Activated naive CD4-positive, alpha-beta T cell treated with anti-CD3 and anti-CD28 coated beads for 36 hours (primary cell): Measurements from ENCODE around the gene PTRH1. TPM values are rescaled to one million over a fixed set of nuclear protein-coding genes. Genes with fewer than 3 reads are reported as not detected.

ENCODE experiments used
- CTCF ChIA-PET: fragments of 350-600 bp; sonication (Branson Sonifier 250); formaldehyde crosslinking; loops from one replicate; lab custom pipeline; 2021; ENCODE audit warnings: antibody characterized with exemption; lab: Charles Lee
- DNase-seq: peaks from one replicate; pipeline ENCODE4 v3.0.0-alpha.2; 2020
- H3K27ac Mint-ChIP-seq: one replicate; pipeline ENCODE4 v1.8.0; 2021; ENCODE audit warnings: mild to moderate bottlenecking, mixed read lengths
- H3K27me3 Mint-ChIP-seq: one replicate; pipeline ENCODE4 v1.8.0; 2021; ENCODE audit warnings: low read depth, mixed read lengths
- H3K36me3 Mint-ChIP-seq: one replicate; pipeline ENCODE4 v1.8.0; 2021; ENCODE audit warnings: low read depth, mixed read lengths
- H3K4me1 Mint-ChIP-seq: one replicate; pipeline ENCODE4 v1.8.0; 2021; ENCODE audit warnings: low read depth, mixed read lengths
- H3K4me3 Mint-ChIP-seq: one replicate; pipeline ENCODE4 v1.8.0; 2021; ENCODE audit warnings: mild to moderate bottlenecking, moderate library complexity, mixed read lengths
- H3K9me3 Mint-ChIP-seq: one replicate; pipeline ENCODE4 v1.8.0; 2021; ENCODE audit warnings: mixed read lengths
- intact Hi-C: fragments of 100-400 bp; cut with micrococcal nuclease; formaldehyde crosslinking; loops from one replicate; pipeline ENCODE4 v1.15.1; 2023
- total RNA-seq, 2 experiments: library from RNA; stranded (reverse); gene quantifications; one replicate each; pipeline ENCODE4 v1.2.3, GENCODE V29; 2021

The PTRH1 gene
- total RNA-seq, 2 experiments from 2014 or later: 23.3 to 24.1 TPM

GRCh38 chr9:127735530-127736185, 20.2 kb upstream of the PTRH1 start:
- no peaks in the 10 kb centered on the region for H3K27me3 Mint-ChIP-seq
- DNase-seq: no peak
- peaks cover 3% of the 10 kb centered on the region for H3K36me3 Mint-ChIP-seq
- H3K27ac Mint-ChIP-seq: peak overlapping the region; percentile 86
- H3K4me3 Mint-ChIP-seq: peak overlapping the region; percentile 78
- H3K4me1 Mint-ChIP-seq: peaks cover 13% of the 10 kb centered on the region
- H3K9me3 Mint-ChIP-seq: no peaks in the 10 kb centered on the region
- intact Hi-C loops: loop anchor here (1.0 kb wide), 8 partner anchors 20 to 186 kb away; partner anchors contain the start of genes FPGS, PTRH1 and STXBP1
- CTCF ChIA-PET: interaction anchor here (0.8 to 3.7 kb wide), 33 partner anchors 9 to 238 kb away, joined by 3 to 52 read pairs (median 5); partner anchors contain the start of genes AK1, CDK9, PTRH1 and TTC16

DNA sequence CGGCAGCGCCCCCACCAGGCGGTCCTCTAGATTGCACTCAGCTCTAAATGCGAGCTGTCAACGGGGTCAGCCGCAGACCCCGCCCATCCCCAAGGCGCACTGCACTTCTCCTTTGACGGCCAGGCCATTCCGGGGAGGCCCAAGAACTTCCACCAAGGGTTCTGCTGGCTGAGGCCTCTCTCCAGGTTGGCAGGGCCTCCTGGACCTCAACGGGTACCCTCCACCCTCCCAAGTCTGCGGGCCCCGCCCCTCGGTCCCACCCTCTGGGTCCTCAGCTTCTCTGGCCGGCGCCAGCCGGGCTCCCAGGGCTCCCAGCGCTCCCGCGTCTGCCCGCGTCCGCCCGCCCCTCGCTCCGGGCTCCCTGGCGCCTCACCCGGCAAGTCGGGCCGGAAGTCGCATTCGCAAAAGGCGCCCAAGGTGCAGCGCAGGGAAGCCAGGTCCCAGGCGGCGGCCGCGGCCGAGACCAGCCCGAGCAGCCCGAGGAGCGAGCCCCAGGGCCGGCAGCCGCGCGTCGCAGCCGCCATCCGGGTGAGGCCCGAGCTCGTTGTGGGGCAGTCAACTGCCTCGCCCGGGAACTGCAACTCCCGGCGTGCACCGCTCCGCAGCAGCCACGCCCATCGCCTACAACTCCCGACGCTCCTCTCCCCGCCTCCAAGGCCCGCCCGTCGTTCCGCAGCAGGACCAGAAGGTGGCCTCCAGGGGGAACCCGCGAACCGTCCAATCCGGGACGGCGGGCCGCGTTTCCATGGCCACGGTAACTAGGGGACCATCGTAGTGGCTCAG, 19.5 kb upstream of the PTRH1 start, which contains the start of gene TOR2A:
Gene TOR2A, minus strand, starts transcription at position 548 of the 783 bp plus-strand sequence. Its CDS starts 24 bp downstream, at position 524.
- intact Hi-C loops: loop anchor here (1.0 kb wide), 10 partner anchors 20 to 231 kb away; partner anchors contain the start of genes FPGS, PTRH1 and STXBP1
- peak; percentile 98 for DNase-seq
- peaks cover 13% of the 10 kb centered on the region for H3K4me1 Mint-ChIP-seq
- H3K27me3 Mint-ChIP-seq: no peaks in the 10 kb centered on the region
- CTCF ChIA-PET: interaction anchor here (0.6 to 3.7 kb wide), 62 partner anchors 10 to 304 kb away, joined by 3 to 52 read pairs (median 4); partner anchors contain the start of genes AK1, CDK9, PTRH1 and ST6GALNAC4
- no peaks in the 10 kb centered on the region for H3K9me3 Mint-ChIP-seq
- peak within 1 kb of the TSS; percentile 78 for H3K4me3 Mint-ChIP-seq
- peak within 1 kb of the TSS; percentile 86 for H3K27ac Mint-ChIP-seq
- H3K36me3 Mint-ChIP-seq: peaks cover 3% of the 10 kb centered on the region

GRCh38 chr9:127734247-127734746, 18.8 kb upstream of the PTRH1 start:
- Mint-ChIP-seq H3K9me3 (no peaks in the 10 kb centered on the region), H3K4me3 (peak overlapping the region; percentile 78), H3K27me3 (no peaks in the 10 kb centered on the region), H3K4me1 (peaks cover 13% of the 10 kb centered on the region), H3K36me3 (peaks cover 2% of the 10 kb centered on the region), H3K27ac (peak overlapping the region; percentile 77)
- CTCF ChIA-PET: interaction anchor here (0.6 to 3.7 kb wide), 55 partner anchors 9 to 305 kb away, joined by 3 to 52 read pairs (median 4); partner anchors contain the start of genes AK1, CDK9, PTRH1 and STXBP1
- intact Hi-C loops: loop anchor here (1.0 kb wide), 2 partner anchors 144 to 230 kb away; no protein-coding TSS in a partner anchor
- no peak for DNase-seq

DNA sequence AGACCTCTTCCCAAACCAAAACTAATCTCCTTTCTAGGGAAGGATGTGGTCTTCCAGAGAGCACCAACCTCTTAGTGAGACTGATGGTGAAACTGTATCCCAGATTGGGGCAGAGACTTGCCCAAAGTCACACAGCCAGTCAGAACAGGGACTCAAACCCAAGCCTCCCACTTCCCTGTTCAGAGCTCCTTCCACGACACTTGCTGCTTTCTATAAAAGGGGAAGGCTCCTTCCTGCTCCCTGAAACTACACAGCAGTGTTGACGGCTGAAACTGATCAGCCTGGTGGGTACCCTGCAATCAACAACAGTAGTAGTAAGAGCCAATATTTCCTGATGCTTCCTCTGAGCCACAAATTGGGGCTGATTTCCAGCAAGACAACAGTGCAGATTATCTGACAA, 18.2 kb upstream of the PTRH1 start:
- no peaks in the 10 kb centered on the region for H3K36me3 Mint-ChIP-seq
- intact Hi-C loops: loop anchor here (1.0 kb wide), 2 partner anchors 143 to 229 kb away; no protein-coding TSS in a partner anchor
- no peak for DNase-seq
- no peaks in the 10 kb centered on the region for H3K9me3 Mint-ChIP-seq
- H3K27me3 Mint-ChIP-seq: no peaks in the 10 kb centered on the region
- peaks cover 13% of the 10 kb centered on the region for H3K4me1 Mint-ChIP-seq
- H3K4me3 Mint-ChIP-seq: peak overlapping the region; percentile 78
- CTCF ChIA-PET: interaction anchor here (0.7 to 2.7 kb wide), 6 partner anchors 9 to 254 kb away, joined by 3 to 48 read pairs (median 6); no protein-coding TSS in a partner anchor
- no peak overlapping the region for H3K27ac Mint-ChIP-seq

DNA sequence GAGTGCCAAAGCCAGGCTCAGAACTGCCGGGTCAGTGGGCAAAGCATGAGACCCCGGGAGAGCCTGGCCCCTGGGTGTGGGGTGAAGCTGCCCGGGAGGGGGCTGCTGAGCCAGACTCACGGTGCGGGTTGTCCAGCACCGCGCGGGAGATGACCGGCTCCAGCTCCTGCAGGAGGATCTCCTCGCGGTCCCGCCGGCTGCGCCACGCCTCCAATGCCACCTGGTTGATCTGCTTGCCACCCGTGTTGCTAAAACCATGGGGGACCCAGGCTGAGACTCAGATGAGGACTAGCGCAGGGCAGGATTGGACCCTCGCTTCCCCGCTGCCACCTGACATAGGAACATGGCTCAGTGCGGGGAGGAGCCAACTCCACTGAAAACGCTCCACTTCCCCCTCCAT, 17.0 kb upstream of the PTRH1 start:
- Mint-ChIP-seq H3K4me1 (peaks cover 13% of the 10 kb centered on the region), H3K4me3 (no peak overlapping the region), H3K36me3 (no peaks in the 10 kb centered on the region), H3K27me3 (no peaks in the 10 kb centered on the region), H3K9me3 (no peaks in the 10 kb centered on the region), H3K27ac (no peak overlapping the region)
- CTCF ChIA-PET: interaction anchor here (1.6 kb wide), 1 partner anchor 137 kb away, joined by 4 read pairs; no protein-coding TSS in a partner anchor
- intact Hi-C loops: no loop called here
- no peak for DNase-seq

GRCh38 chr9:127731938-127732337, 16.5 kb upstream of the PTRH1 start:
- no peaks in the 10 kb centered on the region for H3K36me3 Mint-ChIP-seq
- H3K27ac Mint-ChIP-seq: no peak overlapping the region
- intact Hi-C loops: no loop called here
- H3K4me1 Mint-ChIP-seq: peaks cover 11% of the 10 kb centered on the region
- H3K4me3 Mint-ChIP-seq: no peak overlapping the region
- CTCF ChIA-PET: interaction anchor here (1.6 kb wide), 1 partner anchor 138 kb away, joined by 4 read pairs; no protein-coding TSS in a partner anchor
- DNase-seq: no peak
- no peaks in the 10 kb centered on the region for H3K27me3 Mint-ChIP-seq
- H3K9me3 Mint-ChIP-seq: no peaks in the 10 kb centered on the region

GRCh38 chr9:127730799-127731410, 15.4 kb upstream of the PTRH1 start:
- H3K9me3 Mint-ChIP-seq: no peaks in the 10 kb centered on the region
- CTCF ChIA-PET: interaction anchor here (0.6 to 1.6 kb wide), 4 partner anchors 139 to 190 kb away, joined by 3 to 4 read pairs (median 4); no protein-coding TSS in a partner anchor
- H3K27ac Mint-ChIP-seq: no peak overlapping the region
- DNase-seq: no peak
- H3K4me3 Mint-ChIP-seq: no peak overlapping the region
- no peaks in the 10 kb centered on the region for H3K27me3 Mint-ChIP-seq
- H3K4me1 Mint-ChIP-seq: peaks cover 11% of the 10 kb centered on the region
- intact Hi-C loops: no loop called here
- H3K36me3 Mint-ChIP-seq: no peaks in the 10 kb centered on the region

DNA sequence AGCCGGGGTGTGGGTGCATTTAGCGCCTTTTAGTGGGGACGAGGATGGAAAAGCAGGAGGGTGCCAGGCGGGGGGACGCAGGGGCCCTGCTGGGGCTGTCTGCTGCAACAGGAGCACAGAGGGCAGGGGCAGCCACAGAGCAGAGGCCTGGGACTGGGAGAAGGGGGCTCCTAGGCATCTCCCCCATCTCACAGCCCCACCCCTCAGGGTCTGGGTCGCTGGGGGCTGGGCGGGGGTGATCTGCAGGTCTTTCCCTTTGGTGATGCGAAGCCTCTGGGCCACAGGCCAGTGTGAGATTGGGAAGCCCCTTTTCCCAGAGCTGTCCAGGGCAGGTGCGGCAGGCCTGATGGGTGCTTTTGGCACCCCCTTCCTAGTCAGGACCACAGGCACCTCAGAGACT, 14.8 kb upstream of the PTRH1 start:
- CTCF ChIA-PET: interaction anchor here (0.6 kb wide), 2 partner anchors 143 to 155 kb away, joined by 3 to 4 read pairs; no protein-coding TSS in a partner anchor
- H3K27ac Mint-ChIP-seq: no peak overlapping the region
- intact Hi-C loops: no loop called here

DNA sequence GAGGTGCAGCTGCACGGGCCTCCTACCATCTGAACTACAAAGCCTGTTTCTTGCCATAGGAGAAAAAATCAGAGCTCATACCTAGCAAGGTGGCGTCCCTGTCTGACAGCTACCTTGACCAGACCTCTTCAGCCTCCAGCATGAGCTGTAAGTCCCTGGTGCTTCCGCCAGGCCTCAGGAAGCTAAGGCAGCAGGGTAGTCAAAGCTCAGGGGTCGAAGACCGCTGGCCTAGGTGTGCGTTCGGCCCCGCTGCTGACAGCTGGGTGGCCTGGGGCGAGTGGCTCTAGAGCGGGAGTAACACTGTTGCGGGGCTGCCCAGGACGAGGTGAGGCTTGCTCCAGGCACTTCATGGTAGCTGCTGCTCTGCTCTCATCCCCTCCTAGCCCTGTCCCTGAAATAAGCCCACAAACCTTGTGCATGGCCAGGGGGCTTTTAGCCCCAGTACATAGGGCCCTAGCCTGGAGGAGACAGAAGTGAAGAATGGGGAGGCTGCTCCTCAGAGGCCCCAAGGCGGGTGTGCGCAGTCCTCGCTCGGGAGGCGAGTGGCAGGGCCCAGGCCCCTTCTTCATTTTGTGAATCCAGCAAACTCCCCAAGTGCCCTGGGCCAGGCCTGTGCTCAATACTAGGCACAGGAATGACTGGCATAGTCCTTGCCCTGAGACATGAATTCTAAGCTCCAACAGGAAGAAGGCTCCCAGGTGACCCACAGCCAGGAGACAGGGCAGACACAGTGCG, 14.2 kb upstream of the PTRH1 start:
- peaks cover 8% of the 10 kb centered on the region for H3K4me1 Mint-ChIP-seq
- intact Hi-C loops: no loop called here
- H3K27me3 Mint-ChIP-seq: no peaks in the 10 kb centered on the region
- CTCF ChIA-PET: interaction anchor here (0.9 to 1.3 kb wide), 3 partner anchors 119 to 226 kb away, joined by 3 to 4 read pairs (median 3); no protein-coding TSS in a partner anchor
- H3K36me3 Mint-ChIP-seq: no peaks in the 10 kb centered on the region
- no peaks in the 10 kb centered on the region for H3K9me3 Mint-ChIP-seq
- no peak overlapping the region for H3K4me3 Mint-ChIP-seq
- no peak overlapping the region for H3K27ac Mint-ChIP-seq
- no peak for DNase-seq

More for the DNA sequence above, 14.8 kb upstream of the PTRH1 start:
- Mint-ChIP-seq H3K4me3 (no peak overlapping the region), H3K4me1 (peaks cover 9% of the 10 kb centered on the region), H3K27me3 (no peaks in the 10 kb centered on the region), H3K9me3 (no peaks in the 10 kb centered on the region), H3K36me3 (no peaks in the 10 kb centered on the region)
- DNase-seq: no peak

- CTCF ChIA-PET: interaction anchor here (1.2 to 1.3 kb wide), 2 partner anchors 192 to 225 kb away, joined by 3 to 4 read pairs; no protein-coding TSS in a partner anchor
- Mint-ChIP-seq H3K4me3 (no peak overlapping the region), H3K4me1 (peaks cover 3% of the 10 kb centered on the region), H3K9me3 (no peaks in the 10 kb centered on the region), H3K27me3 (no peaks in the 10 kb centered on the region), H3K27ac (no peak overlapping the region), H3K36me3 (no peaks in the 10 kb centered on the region)
- intact Hi-C loops: no loop called here
- DNase-seq: no peak
These were observed 13.3 kb upstream of the PTRH1 start for GRCh38 chr9:127728808-127729207.

- CTCF ChIA-PET: no interaction called here
- Mint-ChIP-seq H3K4me3 (no peak overlapping the region), H3K27me3 (no peaks in the 10 kb centered on the region), H3K27ac (no peak overlapping the region), H3K36me3 (no peaks in the 10 kb centered on the region), H3K4me1 (peaks cover under 1% of the 10 kb centered on the region), H3K9me3 (no peaks in the 10 kb centered on the region)
- no peak for DNase-seq
- intact Hi-C loops: no loop called here
These were observed 11.4 kb upstream of the PTRH1 start for GRCh38 chr9:127726871-127727270.
